Measurements from ENCODE around the gene PPP2R3A. TPM values are rescaled to one million over a fixed set of nuclear protein-coding genes. Genes with fewer than 3 reads are reported as not detected.
A peak's percentile ranks its signal among the peaks of the same experiment; 100 is the strongest.

PPP2R3A gene
- polyA plus RNA-seq, 1 donor (not counting 4 experiments of a cell fraction or from before 2014, with no cell fraction given) = 11.1 TPM

- TF ChIP-seq EZH2 (IDR thresholded peaks at IDR 0.05; ENCODE audit: low read length) (no peak), CTCF (optimal IDR thresholded peaks at IDR 0.05 in 1 of 3, IDR thresholded peaks at IDR 0.05 in 1 of 3, conservative IDR thresholded peaks at IDR 0.05 in 1 of 3; ENCODE audit: extremely low read depth in 1 of 3, insufficient read depth in 2 of 3, low read length in 3 of 3) (no peak)
- Histone ChIP-seq H3K79me2 (ENCODE audit: control insufficient read depth, insufficient read depth, low read length) (no peaks in the 10 kb centered on the region), H3K27ac (ENCODE audit: control insufficient read depth, insufficient read depth, low read length) (peak overlapping the region; percentile 83), H3K27me3 (ENCODE audit: control insufficient read depth, extremely low read depth, insufficient read depth, low read length) (no peaks in the 10 kb centered on the region), H4K20me1 (ENCODE audit: control insufficient read depth, extremely low read depth, insufficient read depth, low read length) (no peaks in the 10 kb centered on the region), H3K9me1 (ENCODE audit: control insufficient read depth, extremely low read depth, insufficient read depth, low read length) (no peaks in the 10 kb centered on the region), H2AFZ (ENCODE audit: control insufficient read depth, low read length) (no peak overlapping the region), H3K4me1 (ENCODE audit: control insufficient read depth, extremely low read depth, insufficient read depth, low read length) (peaks cover 21% of the 10 kb centered on the region), H3K9ac (ENCODE audit: control insufficient read depth, extremely low read depth, insufficient read depth, low read length) (peak overlapping the region; percentile 44), H3K4me2 (ENCODE audit: control insufficient read depth, extremely low read depth, insufficient read depth, low read depth, low read length) (peak overlapping the region; percentile 22), H3K4me3 (ENCODE audit: control insufficient read depth in 2 of 3, extremely low read depth in 1 of 3, insufficient read depth in 2 of 3, low read depth in 1 of 3, low read length in 3 of 3) (peak overlapping the region in 1 of 3 experiments; percentile 9), H3K9me3 (ENCODE audit: control insufficient read depth, low read depth, low read length) (no peaks in the 10 kb centered on the region), H3K36me3 (ENCODE audit: control insufficient read depth in 2 of 2, extremely low read depth in 1 of 2, insufficient read depth in 2 of 2, low read length in 2 of 2) (no peaks in the 10 kb centered on the region)
- dilution Hi-C loops (cut with MboI; ENCODE audit: extremely low pct_ligation_motif_present, low sequenced_read_pairs) = no loop called here
- DNase-seq (ENCODE audit: low read depth, low spot score) (peak; percentile 56), FAIRE-seq (peak; percentile 55)
Observed at GRCh38 chr3:136070334-136070733, 104.8 kb downstream of the PPP2R3A start.

- Histone ChIP-seq H3K9me3 (ENCODE audit: control insufficient read depth, low read depth, low read length) (no peaks in the 10 kb centered on the region), H3K9me1 (ENCODE audit: control insufficient read depth, extremely low read depth, insufficient read depth, low read length) (no peaks in the 10 kb centered on the region), H2AFZ (ENCODE audit: control insufficient read depth, low read length) (peak overlapping the region; percentile 25), H3K4me2 (ENCODE audit: control insufficient read depth, extremely low read depth, insufficient read depth, low read depth, low read length) (peak overlapping the region; percentile 22), H4K20me1 (ENCODE audit: control insufficient read depth, extremely low read depth, insufficient read depth, low read length) (no peaks in the 10 kb centered on the region), H3K9ac (ENCODE audit: control insufficient read depth, extremely low read depth, insufficient read depth, low read length) (peak overlapping the region; percentile 8), H3K27me3 (ENCODE audit: control insufficient read depth, extremely low read depth, insufficient read depth, low read length) (no peaks in the 10 kb centered on the region), H3K4me1 (ENCODE audit: control insufficient read depth, extremely low read depth, insufficient read depth, low read length) (peaks cover 21% of the 10 kb centered on the region), H3K4me3 (ENCODE audit: control insufficient read depth in 2 of 3, extremely low read depth in 1 of 3, insufficient read depth in 2 of 3, low read depth in 1 of 3, low read length in 3 of 3) (no peak overlapping the region), H3K36me3 (ENCODE audit: control insufficient read depth in 2 of 2, extremely low read depth in 1 of 2, insufficient read depth in 2 of 2, low read length in 2 of 2) (no peaks in the 10 kb centered on the region), H3K79me2 (ENCODE audit: control insufficient read depth, insufficient read depth, low read length) (no peaks in the 10 kb centered on the region), H3K27ac (ENCODE audit: control insufficient read depth, insufficient read depth, low read length) (peak overlapping the region; percentile 83)
- dilution Hi-C loops (cut with MboI; ENCODE audit: extremely low pct_ligation_motif_present, low sequenced_read_pairs) = no loop called here
- peak in 1 of 3 experiments; percentile 7 for TF ChIP-seq CTCF (optimal IDR thresholded peaks at IDR 0.05 in 1 of 3, IDR thresholded peaks at IDR 0.05 in 1 of 3, conservative IDR thresholded peaks at IDR 0.05 in 1 of 3; ENCODE audit: extremely low read depth in 1 of 3, insufficient read depth in 2 of 3, low read length in 3 of 3)
- TF ChIP-seq EZH2 (IDR thresholded peaks at IDR 0.05; ENCODE audit: low read length) = no peak
- no peak for DNase-seq (ENCODE audit: low read depth, low spot score)
- FAIRE-seq = peak; percentile 34
Observed at GRCh38 chr3:136070953-136071949, 105.7 kb downstream of the PPP2R3A start.
